Activated CD8-positive, alpha-beta memory T cell treated with anti-CD3 and anti-CD28 coated beads for 36 hours (primary cell): Measurements from ENCODE around the gene MATR3. TPM values are rescaled to one million over a fixed set of nuclear protein-coding genes. Genes with fewer than 3 reads are reported as not detected.

Experiments
- CTCF ChIA-PET: fragments of 350-600 bp; sonication (Branson Sonifier 250); formaldehyde crosslinking; loops from one replicate; lab custom pipeline; 2021; ENCODE audit warnings: antibody characterized with exemption; lab: Charles Lee
- POLR2A ChIA-PET: fragments of 350-600 bp; sonication (Branson Sonifier 250); formaldehyde crosslinking; loops from one replicate; lab custom pipeline; 2021; ENCODE audit warnings: antibody characterized with exemption; lab: Charles Lee
- total RNA-seq, 2 experiments: library from RNA; stranded (reverse); gene quantifications; one replicate each; pipeline ENCODE4 v1.2.3, GENCODE V29; 2021

The MATR3 gene
- total RNA-seq = 100 to 1,000 TPM; 170 to 210 TPM

- CTCF ChIA-PET = interaction anchor here (0.6 to 2.5 kb wide), 12 partner anchors 11 to 121 kb away, joined by 3 to 13 read pairs (median 4); partner anchors contain the start of gene PAIP2
- POLR2A ChIA-PET = interaction anchor here (0.5 to 2.3 kb wide), 18 partner anchors 11 to 728 kb away, joined by 3 to 20 read pairs (median 4); partner anchors contain the start of genes DNAJC18 and PAIP2
These were observed at the start of gene MATR3 for GRCh38 chr5:139293507-139294373. MATR3 (plus strand) TSS chr5:139293740; CDS start chr5:139307416, 13,676 bp downstream.

GRCh38 chr5:139245637-139246339, 47.8 kb upstream of the MATR3 start:
- POLR2A ChIA-PET = no interaction called here
- CTCF ChIA-PET = interaction anchor here (0.7 to 1.6 kb wide), 2 partner anchors 8 to 27 kb away, joined by 3 to 4 read pairs; no protein-coding TSS in a partner anchor

GRCh38 chr5:139246394-139246793, 47.1 kb upstream of the MATR3 start:
- POLR2A ChIA-PET = no interaction called here
- CTCF ChIA-PET = interaction anchor here (0.7 to 1.6 kb wide), 3 partner anchors 9 to 146 kb away, joined by 3 to 4 read pairs (median 3); no protein-coding TSS in a partner anchor

GRCh38 chr5:139248826-139249453, 44.6 kb upstream of the MATR3 start:
- CTCF ChIA-PET = interaction anchor here (0.6 to 0.7 kb wide), 2 partner anchors 116 to 496 kb away, joined by 3 to 5 read pairs; no protein-coding TSS in a partner anchor

GRCh38 chr5:139251281-139251687, 42.3 kb upstream of the MATR3 start:
- CTCF ChIA-PET = interaction anchor here (2.2 kb wide), 1 partner anchor 10 kb away, joined by 14 read pairs; no protein-coding TSS in a partner anchor
- POLR2A ChIA-PET = no interaction called here

More at GRCh38 chr5:139248826-139249453, 44.6 kb upstream of the MATR3 start:
- POLR2A ChIA-PET = interaction anchor here (0.7 kb wide), 1 partner anchor 379 kb away, joined by 15 read pairs; no protein-coding TSS in a partner anchor

- ChIA-PET POLR2A (no interaction called here), CTCF (interaction anchor here (2.2 kb wide), 1 partner anchor 10 kb away, joined by 14 read pairs; no protein-coding TSS in a partner anchor)
These were observed 41.7 kb upstream of the MATR3 start for GRCh38 chr5:139251695-139252288.

- ChIA-PET POLR2A (no interaction called here), CTCF (no interaction called here)
These were observed 40.4 kb upstream of the MATR3 start for GRCh38 chr5:139253115-139253514.

GRCh38 chr5:139256820-139257219, 36.7 kb upstream of the MATR3 start:
- ChIA-PET POLR2A (no interaction called here), CTCF (interaction anchor here (0.6 to 0.7 kb wide), 2 partner anchors 17 to 130 kb away, joined by 3 to 4 read pairs; no protein-coding TSS in a partner anchor)

- ChIA-PET CTCF (interaction anchor here (1.0 to 3.3 kb wide), 5 partner anchors 11 to 683 kb away, joined by 3 to 14 read pairs (median 5); no protein-coding TSS in a partner anchor), POLR2A (no interaction called here)
These were observed 31.3 kb upstream of the MATR3 start for GRCh38 chr5:139262059-139262741.

GRCh38 chr5:139262742-139263445, 30.6 kb upstream of the MATR3 start:
- CTCF ChIA-PET = interaction anchor here (1.0 to 3.3 kb wide), 5 partner anchors 12 to 683 kb away, joined by 3 to 14 read pairs (median 5); no protein-coding TSS in a partner anchor

GRCh38 chr5:139263536-139263935, 30.0 kb upstream of the MATR3 start:
- CTCF ChIA-PET = no interaction called here
- POLR2A ChIA-PET = no interaction called here

More at GRCh38 chr5:139262742-139263445, 30.6 kb upstream of the MATR3 start:
- POLR2A ChIA-PET = no interaction called here

GRCh38 chr5:139263946-139264345, 29.6 kb upstream of the MATR3 start:
- POLR2A ChIA-PET = no interaction called here
- CTCF ChIA-PET = no interaction called here

- ChIA-PET CTCF (no interaction called here), POLR2A (no interaction called here)
These were observed 28.5 kb upstream of the MATR3 start for GRCh38 chr5:139265001-139265400.

GRCh38 chr5:139266236-139266635, 27.3 kb upstream of the MATR3 start:
- POLR2A ChIA-PET = no interaction called here
- CTCF ChIA-PET = interaction anchor here (0.7 to 1.1 kb wide), 2 partner anchors 26 to 816 kb away, joined by 3 to 5 read pairs; no protein-coding TSS in a partner anchor

GRCh38 chr5:139267481-139267880, 26.1 kb upstream of the MATR3 start:
- CTCF ChIA-PET = interaction anchor here (0.5 kb wide), 1 partner anchor 478 kb away, joined by 3 read pairs; no protein-coding TSS in a partner anchor
- POLR2A ChIA-PET = no interaction called here

GRCh38 chr5:139268364-139269202, 25.0 kb upstream of the MATR3 start:
- CTCF ChIA-PET = interaction anchor here (1.0 to 1.3 kb wide), 2 partner anchors 125 to 134 kb away, joined by 3 to 4 read pairs; no protein-coding TSS in a partner anchor
- POLR2A ChIA-PET = no interaction called here
